OCI-LY1 (cell line): ENCODE data around the gene BMPER.

Source experiments
- H2AFZ ChIP-seq: fragments of 200-600 bp; sonication (generic), shearing (Covaris generic); 2 replicates; pipeline ENCODE4 v1.6.0; 2014; ENCODE audit warnings: antibody characterized with exemption, mild to moderate bottlenecking, low read length
- H3F3A ChIP-seq: fragments of 200-600 bp; sonication (generic), shearing (Covaris generic); 2 replicates; pipeline ENCODE4 v1.6.0; 2014; ENCODE audit warnings: mild to moderate bottlenecking, antibody characterized with exemption, low read length, moderate library complexity; ENCODE audit not compliant: insufficient read depth
- H3K27ac ChIP-seq: fragments of 200-600 bp; sonication (generic); 2 replicates; pipeline ENCODE4 v1.5.1; 2014; ENCODE audit warnings: low read length, mixed run types, mild to moderate bottlenecking, low read depth; ENCODE audit not compliant: poor library complexity, severe bottlenecking
- H3K27me3 ChIP-seq: fragments of 200-600 bp; sonication (generic); 2 replicates; pipeline ENCODE4 v1.6.0; 2014; ENCODE audit warnings: antibody characterized with exemption, mild to moderate bottlenecking, low read length, moderate library complexity; ENCODE audit not compliant: insufficient read depth
- H3K36me3 ChIP-seq: fragments of 200-600 bp; sonication (generic); 2 replicates; pipeline ENCODE4 v1.6.1; 2014; ENCODE audit warnings: mild to moderate bottlenecking, antibody characterized with exemption, low read length, moderate library complexity, mixed read lengths; ENCODE audit not compliant: insufficient read depth
- H3K4me1 ChIP-seq: fragments of 200-600 bp; sonication (generic); 2 replicates; pipeline ENCODE4 v1.5.1; 2014; ENCODE audit warnings: mild to moderate bottlenecking, low read length, moderate library complexity; ENCODE audit not compliant: insufficient read depth, severe bottlenecking
- H3K4me2 ChIP-seq: fragments of 200-600 bp; sonication (generic), shearing (Covaris generic); 2 replicates; pipeline ENCODE4 v1.6.1; 2014; ENCODE audit warnings: low read length
- H3K4me3 ChIP-seq: fragments of 200-600 bp; sonication (generic); 2 replicates; pipeline ENCODE4 v1.5.1; 2014; ENCODE audit warnings: low read length, low read depth, mild to moderate bottlenecking, mixed read lengths; ENCODE audit not compliant: poor library complexity, severe bottlenecking
- H3K79me2 ChIP-seq: fragments of 200-600 bp; shearing (Covaris generic); 2 replicates; pipeline ENCODE4 v1.6.1; 2016; ENCODE audit warnings: mixed run types, low read length, mixed read lengths; ENCODE audit not compliant: insufficient read depth
- H3K9ac ChIP-seq: fragments of 200-600 bp; sonication (generic), shearing (Covaris generic); 2 replicates; pipeline ENCODE4 v1.6.1; 2014; ENCODE audit warnings: mild to moderate bottlenecking, low read length, mixed read lengths
- H3K9me2 ChIP-seq: fragments of 200-600 bp; sonication (generic), shearing (Covaris generic); 2 replicates; pipeline ENCODE4 v1.6.1; 2014; ENCODE audit warnings: low read depth, mild to moderate bottlenecking, low read length, mixed read lengths
- H3K9me3 ChIP-seq: fragments of 200-600 bp; shearing (Covaris generic); 2 replicates; pipeline ENCODE4 v1.6.1; 2014; ENCODE audit warnings: low read length, mixed read lengths
- H4K20me1 ChIP-seq: fragments of 200-600 bp; sonication (generic), shearing (Covaris generic); 2 replicates; pipeline ENCODE4 v1.6.0; 2016; ENCODE audit warnings: mild to moderate bottlenecking, low read length; ENCODE audit not compliant: insufficient read depth
- CTCF ChIP-seq: fragments of 200-600 bp; sonication (generic), shearing (Covaris generic); IDR thresholded peaks from 2 replicates; pipeline ENCODE4 v1.5.1; 2017; ENCODE audit warnings: mild to moderate bottlenecking, antibody characterized with exemption, low read length, moderate library complexity, mixed read lengths
- EZH2 ChIP-seq: fragments of 200-600 bp; sonication (generic), shearing (Covaris generic); IDR thresholded peaks from 2 replicates; pipeline ENCODE4 v1.8.0; 2017; ENCODE audit warnings: borderline replicate concordance, mixed run types, mild to moderate bottlenecking, antibody characterized with exemption, low read length, moderate library complexity, mixed read lengths

BMPER gene

GRCh38 chr7:34155220-34155908 is 250.0 kb downstream of the BMPER start:
- Histone ChIP-seq H3K27me3 (no peaks in the 10 kb centered on the region), H3K4me1 (no peaks in the 10 kb centered on the region), H3K36me3 (no peaks in the 10 kb centered on the region), H3K79me2 (no peaks in the 10 kb centered on the region), H3K4me3 (no peak overlapping the region), H4K20me1 (no peaks in the 10 kb centered on the region), H3K9ac (no peak overlapping the region), H3K4me2 (no peak overlapping the region), H3K9me2 (no peaks in the 10 kb centered on the region), H3F3A (no peaks in the 10 kb centered on the region), H2AFZ (no peak overlapping the region), H3K9me3 (no peaks in the 10 kb centered on the region), H3K27ac (no peak overlapping the region)
- no peak for TF ChIP-seq EZH2
- no peak for TF ChIP-seq CTCF

- H3F3A ChIP-seq: no peaks in the 10 kb centered on the region
- H2AFZ ChIP-seq: no peak overlapping the region
- no peaks in the 10 kb centered on the region for H3K9me3 ChIP-seq
- no peak overlapping the region for H3K4me2 ChIP-seq
- no peak overlapping the region for H3K9ac ChIP-seq
- TF ChIP-seq EZH2: no peak
- TF ChIP-seq CTCF: no peak
- no peak overlapping the region for H3K27ac ChIP-seq
- H3K4me3 ChIP-seq: no peak overlapping the region
- no peaks in the 10 kb centered on the region for H3K27me3 ChIP-seq
- H3K79me2 ChIP-seq: no peaks in the 10 kb centered on the region
- no peaks in the 10 kb centered on the region for H3K9me2 ChIP-seq
- no peaks in the 10 kb centered on the region for H3K36me3 ChIP-seq
- no peaks in the 10 kb centered on the region for H4K20me1 ChIP-seq
- no peaks in the 10 kb centered on the region for H3K4me1 ChIP-seq
These were observed 251.0 kb downstream of the BMPER start for GRCh38 chr7:34156336-34156735.

- Histone ChIP-seq H3K9me2 (no peaks in the 10 kb centered on the region), H3K9ac (no peak overlapping the region), H3K9me3 (no peaks in the 10 kb centered on the region), H3K4me2 (no peak overlapping the region), H3K4me3 (no peak overlapping the region), H4K20me1 (no peaks in the 10 kb centered on the region), H2AFZ (no peak overlapping the region), H3K79me2 (no peaks in the 10 kb centered on the region), H3K36me3 (no peaks in the 10 kb centered on the region), H3K27me3 (no peaks in the 10 kb centered on the region), H3K27ac (no peak overlapping the region), H3F3A (no peaks in the 10 kb centered on the region), H3K4me1 (no peaks in the 10 kb centered on the region)
- TF ChIP-seq CTCF: no peak
- TF ChIP-seq EZH2: no peak
These were observed 251.8 kb downstream of the BMPER start for GRCh38 chr7:34157137-34157536.
